OCI-LY1 (cell line): ENCODE results near the gene SLC6A3.

Experiments used
- H2AFZ ChIP-seq: fragments of 200-600 bp; sonication (generic), shearing (Covaris generic); 2 replicates; pipeline ENCODE4 v1.6.0; 2014; ENCODE audit warnings: antibody characterized with exemption, mild to moderate bottlenecking, low read length
- H3F3A ChIP-seq: fragments of 200-600 bp; sonication (generic), shearing (Covaris generic); 2 replicates; pipeline ENCODE4 v1.6.0; 2014; ENCODE audit warnings: mild to moderate bottlenecking, antibody characterized with exemption, low read length, moderate library complexity; ENCODE audit not compliant: insufficient read depth
- H3K27ac ChIP-seq: fragments of 200-600 bp; sonication (generic); 2 replicates; pipeline ENCODE4 v1.5.1; 2014; ENCODE audit warnings: low read length, mixed run types, mild to moderate bottlenecking, low read depth; ENCODE audit not compliant: poor library complexity, severe bottlenecking
- H3K27me3 ChIP-seq: fragments of 200-600 bp; sonication (generic); 2 replicates; pipeline ENCODE4 v1.6.0; 2014; ENCODE audit warnings: antibody characterized with exemption, mild to moderate bottlenecking, low read length, moderate library complexity; ENCODE audit not compliant: insufficient read depth
- H3K36me3 ChIP-seq: fragments of 200-600 bp; sonication (generic); 2 replicates; pipeline ENCODE4 v1.6.1; 2014; ENCODE audit warnings: mild to moderate bottlenecking, antibody characterized with exemption, low read length, moderate library complexity, mixed read lengths; ENCODE audit not compliant: insufficient read depth
- H3K4me1 ChIP-seq: fragments of 200-600 bp; sonication (generic); 2 replicates; pipeline ENCODE4 v1.5.1; 2014; ENCODE audit warnings: mild to moderate bottlenecking, low read length, moderate library complexity; ENCODE audit not compliant: insufficient read depth, severe bottlenecking
- H3K4me2 ChIP-seq: fragments of 200-600 bp; sonication (generic), shearing (Covaris generic); 2 replicates; pipeline ENCODE4 v1.6.1; 2014; ENCODE audit warnings: low read length
- H3K4me3 ChIP-seq: fragments of 200-600 bp; sonication (generic); 2 replicates; pipeline ENCODE4 v1.5.1; 2014; ENCODE audit warnings: low read length, low read depth, mild to moderate bottlenecking, mixed read lengths; ENCODE audit not compliant: poor library complexity, severe bottlenecking
- H3K79me2 ChIP-seq: fragments of 200-600 bp; shearing (Covaris generic); 2 replicates; pipeline ENCODE4 v1.6.1; 2016; ENCODE audit warnings: mixed run types, low read length, mixed read lengths; ENCODE audit not compliant: insufficient read depth
- H3K9ac ChIP-seq: fragments of 200-600 bp; sonication (generic), shearing (Covaris generic); 2 replicates; pipeline ENCODE4 v1.6.1; 2014; ENCODE audit warnings: mild to moderate bottlenecking, low read length, mixed read lengths
- H3K9me2 ChIP-seq: fragments of 200-600 bp; sonication (generic), shearing (Covaris generic); 2 replicates; pipeline ENCODE4 v1.6.1; 2014; ENCODE audit warnings: low read depth, mild to moderate bottlenecking, low read length, mixed read lengths
- H3K9me3 ChIP-seq: fragments of 200-600 bp; shearing (Covaris generic); 2 replicates; pipeline ENCODE4 v1.6.1; 2014; ENCODE audit warnings: low read length, mixed read lengths
- H4K20me1 ChIP-seq: fragments of 200-600 bp; sonication (generic), shearing (Covaris generic); 2 replicates; pipeline ENCODE4 v1.6.0; 2016; ENCODE audit warnings: mild to moderate bottlenecking, low read length; ENCODE audit not compliant: insufficient read depth
- EZH2 ChIP-seq: fragments of 200-600 bp; sonication (generic), shearing (Covaris generic); IDR thresholded peaks from 2 replicates; pipeline ENCODE4 v1.8.0; 2017; ENCODE audit warnings: borderline replicate concordance, mixed run types, mild to moderate bottlenecking, antibody characterized with exemption, low read length, moderate library complexity, mixed read lengths
- TF ChIP-seq, protein P1 (sequence below): fragments of 200-600 bp; sonication (generic), shearing (Covaris generic); IDR thresholded peaks from 2 replicates; pipeline ENCODE4 v1.5.1; 2017; ENCODE audit warnings: mild to moderate bottlenecking, antibody characterized with exemption, low read length, moderate library complexity, mixed read lengths

Gene SLC6A3

DNA sequence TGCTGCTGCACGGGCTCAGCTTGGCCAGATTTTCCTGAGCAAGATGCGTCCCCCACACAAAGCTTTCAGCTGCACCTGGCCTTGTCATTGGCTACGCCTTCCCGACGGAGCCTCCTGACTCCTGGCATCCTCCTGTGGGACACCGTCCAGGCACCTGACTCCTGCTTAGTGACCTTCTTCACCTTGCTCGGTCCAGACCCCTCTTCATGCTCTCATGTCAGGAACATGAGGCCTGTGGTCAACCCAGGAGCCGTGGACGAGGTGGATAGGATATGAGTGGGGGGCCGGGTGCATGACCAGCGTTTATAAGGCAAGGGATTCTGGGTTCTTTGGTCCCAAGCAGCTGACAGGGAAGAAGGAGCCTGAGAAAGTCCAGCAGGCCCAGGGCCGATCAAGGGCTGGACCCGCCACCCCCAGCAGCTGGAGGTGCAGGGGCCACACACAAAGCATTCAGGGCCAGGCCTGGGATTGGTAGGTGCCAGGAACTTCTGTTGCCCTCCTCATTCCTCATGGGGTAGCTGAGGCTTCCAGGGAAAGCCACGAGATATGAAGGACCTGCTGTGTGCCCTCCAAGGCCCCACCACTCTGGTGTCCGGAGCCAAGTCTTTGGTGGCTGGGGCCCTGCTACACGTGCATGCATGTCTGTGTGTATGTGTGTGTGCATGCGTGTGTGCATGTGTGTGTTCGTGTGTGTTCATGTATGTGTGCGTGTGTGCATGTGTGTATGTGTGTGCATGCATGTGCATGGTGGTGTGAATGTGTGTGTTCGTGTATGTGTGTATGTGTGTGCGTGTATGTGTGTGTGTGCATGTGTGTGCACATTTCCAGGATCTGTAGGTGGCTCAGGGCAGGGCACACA, 34.9 kb downstream of the SLC6A3 start:
- Histone ChIP-seq H3K9me3 (no peaks in the 10 kb centered on the region), H3F3A (no peaks in the 10 kb centered on the region), H3K9me2 (no peaks in the 10 kb centered on the region), H3K27ac (no peak overlapping the region), H3K4me2 (no peak overlapping the region), H3K9ac (no peak overlapping the region), H3K4me3 (no peak overlapping the region), H2AFZ (no peak overlapping the region), H4K20me1 (no peaks in the 10 kb centered on the region), H3K36me3 (no peaks in the 10 kb centered on the region), H3K4me1 (no peaks in the 10 kb centered on the region), H3K27me3 (no peaks in the 10 kb centered on the region; the same call in 1 of the 2 replicates), H3K79me2 (no peaks in the 10 kb centered on the region)
- no peak for TF ChIP-seq EZH2
- TF ChIP-seq, protein P1, sequence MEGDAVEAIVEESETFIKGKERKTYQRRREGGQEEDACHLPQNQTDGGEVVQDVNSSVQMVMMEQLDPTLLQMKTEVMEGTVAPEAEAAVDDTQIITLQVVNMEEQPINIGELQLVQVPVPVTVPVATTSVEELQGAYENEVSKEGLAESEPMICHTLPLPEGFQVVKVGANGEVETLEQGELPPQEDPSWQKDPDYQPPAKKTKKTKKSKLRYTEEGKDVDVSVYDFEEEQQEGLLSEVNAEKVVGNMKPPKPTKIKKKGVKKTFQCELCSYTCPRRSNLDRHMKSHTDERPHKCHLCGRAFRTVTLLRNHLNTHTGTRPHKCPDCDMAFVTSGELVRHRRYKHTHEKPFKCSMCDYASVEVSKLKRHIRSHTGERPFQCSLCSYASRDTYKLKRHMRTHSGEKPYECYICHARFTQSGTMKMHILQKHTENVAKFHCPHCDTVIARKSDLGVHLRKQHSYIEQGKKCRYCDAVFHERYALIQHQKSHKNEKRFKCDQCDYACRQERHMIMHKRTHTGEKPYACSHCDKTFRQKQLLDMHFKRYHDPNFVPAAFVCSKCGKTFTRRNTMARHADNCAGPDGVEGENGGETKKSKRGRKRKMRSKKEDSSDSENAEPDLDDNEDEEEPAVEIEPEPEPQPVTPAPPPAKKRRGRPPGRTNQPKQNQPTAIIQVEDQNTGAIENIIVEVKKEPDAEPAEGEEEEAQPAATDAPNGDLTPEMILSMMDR: no peak

DNA sequence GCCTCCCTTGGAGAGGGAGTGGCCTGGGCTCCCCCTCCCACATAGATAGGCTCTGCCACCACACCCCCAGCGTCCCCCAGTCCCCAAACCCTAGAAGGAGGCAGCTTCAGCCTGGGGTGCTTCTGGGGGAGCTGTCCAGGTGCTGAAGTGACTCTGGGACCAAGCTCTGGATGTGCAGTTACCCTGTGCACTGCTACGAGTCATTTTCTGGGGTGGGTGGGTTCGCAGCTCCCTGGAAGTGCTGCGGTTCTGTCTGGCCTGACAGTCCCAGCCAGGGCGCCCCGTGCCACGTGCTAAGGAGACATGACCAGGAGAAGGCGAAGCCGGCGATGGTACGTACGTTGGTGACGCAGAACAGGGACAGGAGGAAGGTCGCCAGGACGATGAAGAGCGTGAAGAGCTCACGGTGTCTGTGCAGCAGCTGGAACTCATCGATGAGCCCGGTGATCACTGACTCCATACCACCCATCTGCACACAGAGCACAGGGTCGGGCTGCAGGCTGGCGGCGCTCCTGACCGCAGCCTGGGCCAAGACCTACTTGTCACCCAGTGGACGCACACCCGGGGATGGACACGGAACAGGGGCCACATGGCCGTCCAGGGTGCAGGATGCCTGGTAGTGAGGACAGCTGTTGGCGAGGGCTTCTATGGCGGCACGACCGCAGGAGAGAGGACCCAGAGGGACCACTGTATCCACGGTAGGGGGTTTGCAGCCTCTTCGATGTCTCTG, 35.7 kb downstream of the SLC6A3 start:
- no peak overlapping the region for H3K27ac ChIP-seq
- no peaks in the 10 kb centered on the region for H3K9me2 ChIP-seq
- no peaks in the 10 kb centered on the region for H3F3A ChIP-seq
- H3K9me3 ChIP-seq: no peaks in the 10 kb centered on the region
- no peaks in the 10 kb centered on the region for H3K36me3 ChIP-seq
- no peak overlapping the region for H3K4me2 ChIP-seq
- no peaks in the 10 kb centered on the region for H3K79me2 ChIP-seq
- H3K27me3 ChIP-seq: no peaks in the 10 kb centered on the region; the same call in 1 of the 2 replicates
- no peak for TF ChIP-seq EZH2
- TF ChIP-seq, protein P1: no peak
- no peak overlapping the region for H3K4me3 ChIP-seq
- H3K9ac ChIP-seq: no peak overlapping the region
- H2AFZ ChIP-seq: no peak overlapping the region
- no peaks in the 10 kb centered on the region for H4K20me1 ChIP-seq
- H3K4me1 ChIP-seq: no peaks in the 10 kb centered on the region

DNA sequence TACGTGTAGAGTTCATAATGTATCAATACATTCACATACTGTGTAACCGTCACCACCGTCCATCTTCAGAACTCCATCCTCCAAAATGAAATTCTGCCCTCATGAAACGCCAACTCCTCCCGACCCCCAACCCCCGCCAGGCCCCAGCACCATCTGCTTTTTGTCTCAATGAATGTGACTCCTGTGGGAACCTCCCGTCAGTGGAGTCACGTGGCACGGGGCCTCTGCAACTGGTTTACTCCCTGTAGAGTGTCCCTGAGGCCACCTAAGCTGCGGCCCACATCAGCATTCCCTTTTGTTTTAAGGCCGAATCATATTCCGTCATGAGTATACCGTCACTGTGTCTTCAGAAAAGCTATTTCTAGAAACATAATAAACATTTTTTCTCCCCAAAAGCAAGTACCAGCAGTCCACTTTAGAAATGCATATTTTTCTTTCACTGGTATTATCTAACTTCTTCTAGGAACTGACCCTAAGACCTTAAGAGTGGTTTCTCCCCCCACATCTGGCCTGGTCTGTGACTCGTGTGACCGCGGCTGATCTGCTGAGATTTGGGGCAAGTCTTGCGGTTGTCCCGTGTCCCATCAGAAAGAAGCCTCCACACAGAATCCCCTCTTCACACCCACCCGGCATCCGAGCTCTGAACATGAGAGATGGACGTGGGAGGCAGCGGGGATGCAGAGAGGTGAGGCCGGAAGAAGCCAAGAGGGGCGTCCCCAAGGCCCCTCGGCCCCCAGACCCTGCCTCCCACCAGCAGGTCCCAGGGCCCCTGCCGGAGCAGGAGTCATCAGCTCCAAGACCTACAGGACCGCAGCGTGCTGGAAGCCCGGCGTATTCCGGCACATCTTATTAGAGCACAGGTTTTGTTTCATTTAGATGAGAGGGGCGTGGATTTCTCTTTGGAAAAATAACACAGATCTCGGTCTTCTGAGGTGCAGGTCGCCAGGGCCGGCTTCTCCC, 38.3 kb downstream of the SLC6A3 start:
- Histone ChIP-seq H3K9me3 (no peaks in the 10 kb centered on the region), H3K27me3 (no peaks in the 10 kb centered on the region; the same call in 1 of the 2 replicates), H3K36me3 (no peaks in the 10 kb centered on the region), H3K4me1 (no peaks in the 10 kb centered on the region), H3K79me2 (no peaks in the 10 kb centered on the region), H3K4me2 (no peak overlapping the region), H2AFZ (no peak overlapping the region), H3K4me3 (no peak overlapping the region), H3K9ac (no peak overlapping the region), H3F3A (no peaks in the 10 kb centered on the region), H3K9me2 (no peaks in the 10 kb centered on the region), H4K20me1 (no peaks in the 10 kb centered on the region), H3K27ac (no peak overlapping the region)
- no peak for TF ChIP-seq EZH2
- TF ChIP-seq, protein P1: no peak
